ENCODE measurements around the gene GCN1. TPM values are rescaled to one million over a fixed set of nuclear protein-coding genes. Genes with fewer than 3 reads are reported as not detected.

GCN1 gene
- total RNA-seq, 1 donor from 2014 or later = 123 TPM

- no peaks in the 10 kb centered on the region for H3K9me3 Mint-ChIP-seq (ENCODE audit: unreplicated experiment)
Observed at GRCh38 chr12:120206228-120206627, 11.7 kb upstream of the GCN1 start.

GRCh38 chr12:120204171-120204570, 9.7 kb upstream of the GCN1 start:
- FAIRE-seq (no peak), DNase-seq (ENCODE audit: low read depth) (no peak)
- Mint-ChIP-seq H3K27me3 (ENCODE audit: low read depth, unreplicated experiment) (no peaks in the 10 kb centered on the region), H3K27ac (ENCODE audit: unreplicated experiment) (no peak overlapping the region), H3K9me3 (ENCODE audit: unreplicated experiment) (no peaks in the 10 kb centered on the region), H3K36me3 (ENCODE audit: low read depth, unreplicated experiment) (peaks cover 7% of the 10 kb centered on the region), H3K4me3 (ENCODE audit: unreplicated experiment) (no peak overlapping the region), H3K4me1 (ENCODE audit: low read depth, unreplicated experiment) (peaks cover 5% of the 10 kb centered on the region)
- peaks cover 11% of the 10 kb centered on the region for H3K4me1 ChIP-seq (ENCODE audit: insufficient read depth, low read length)
- H3K9ac ChIP-seq (ENCODE audit: low read length) = no peak overlapping the region
- H3K27ac ChIP-seq (ENCODE audit: low read depth, low read length) = no peak overlapping the region
- H4K20me1 ChIP-seq (ENCODE audit: insufficient read depth, low read length) = peaks cover 16% of the 10 kb centered on the region
- H3K4me2 ChIP-seq (ENCODE audit: low read length) = no peak overlapping the region
- H2AFZ ChIP-seq (ENCODE audit: low read depth, low read length) = no peak overlapping the region
- no peak for TF ChIP-seq CTCF (IDR thresholded peaks at IDR 0.05; ENCODE audit: insufficient read depth, low read depth, low read length)
- TF ChIP-seq EZH2 (IDR thresholded peaks at IDR 0.05; ENCODE audit: insufficient read depth, low read length) = no peak
- H3K4me3 ChIP-seq (ENCODE audit: insufficient read depth, low read depth, low read length) = no peak overlapping the region
- H3K79me2 ChIP-seq (ENCODE audit: insufficient read depth, low read length) = peaks cover 18% of the 10 kb centered on the region
- no peaks in the 10 kb centered on the region for H3K27me3 ChIP-seq (ENCODE audit: insufficient read depth, low read length)
- H3K36me3 ChIP-seq (ENCODE audit: insufficient read depth, low read length) = peaks cover 9% of the 10 kb centered on the region
- H3K9me3 ChIP-seq (ENCODE audit: insufficient read depth, low read depth, low read length) = no peaks in the 10 kb centered on the region

More at GRCh38 chr12:120206228-120206627, 11.7 kb upstream of the GCN1 start:
- Histone ChIP-seq H3K4me1 (ENCODE audit: insufficient read depth, low read length) (peaks cover 4% of the 10 kb centered on the region), H3K9me3 (ENCODE audit: insufficient read depth, low read depth, low read length) (no peaks in the 10 kb centered on the region), H4K20me1 (ENCODE audit: insufficient read depth, low read length) (no peaks in the 10 kb centered on the region), H3K27ac (ENCODE audit: low read depth, low read length) (no peak overlapping the region), H3K79me2 (ENCODE audit: insufficient read depth, low read length) (no peaks in the 10 kb centered on the region), H2AFZ (ENCODE audit: low read depth, low read length) (no peak overlapping the region), H3K4me3 (ENCODE audit: insufficient read depth, low read depth, low read length) (no peak overlapping the region), H3K36me3 (ENCODE audit: insufficient read depth, low read length) (peaks cover 5% of the 10 kb centered on the region), H3K4me2 (ENCODE audit: low read length) (no peak overlapping the region), H3K27me3 (ENCODE audit: insufficient read depth, low read length) (no peaks in the 10 kb centered on the region), H3K9ac (ENCODE audit: low read length) (no peak overlapping the region)
- Mint-ChIP-seq H3K4me3 (ENCODE audit: unreplicated experiment) (no peak overlapping the region), H3K27ac (ENCODE audit: unreplicated experiment) (no peak overlapping the region), H3K4me1 (ENCODE audit: low read depth, unreplicated experiment) (no peaks in the 10 kb centered on the region), H3K27me3 (ENCODE audit: low read depth, unreplicated experiment) (no peaks in the 10 kb centered on the region), H3K36me3 (ENCODE audit: low read depth, unreplicated experiment) (peaks cover 5% of the 10 kb centered on the region)
- DNase-seq (ENCODE audit: low read depth) (no peak), FAIRE-seq (no peak)
- TF ChIP-seq EZH2 (IDR thresholded peaks at IDR 0.05; ENCODE audit: insufficient read depth, low read length) (no peak), CTCF (IDR thresholded peaks at IDR 0.05; ENCODE audit: insufficient read depth, low read depth, low read length) (no peak)

- Mint-ChIP-seq H3K27me3 (ENCODE audit: low read depth, unreplicated experiment) (no peaks in the 10 kb centered on the region), H3K9me3 (ENCODE audit: unreplicated experiment) (no peaks in the 10 kb centered on the region), H3K36me3 (ENCODE audit: low read depth, unreplicated experiment) (peaks cover 13% of the 10 kb centered on the region), H3K4me3 (ENCODE audit: unreplicated experiment) (peak overlapping the region; percentile 98), H3K4me1 (ENCODE audit: low read depth, unreplicated experiment) (peaks cover 26% of the 10 kb centered on the region), H3K27ac (ENCODE audit: unreplicated experiment) (peak overlapping the region; percentile 98)
- peak overlapping the region; percentile 98 for H3K9ac ChIP-seq (ENCODE audit: low read length)
- FAIRE-seq (no peak), DNase-seq (ENCODE audit: low read depth) (no peak)
- H4K20me1 ChIP-seq (ENCODE audit: insufficient read depth, low read length) = peaks cover 44% of the 10 kb centered on the region
- H2AFZ ChIP-seq (ENCODE audit: low read depth, low read length) = no peak overlapping the region
- H3K27me3 ChIP-seq (ENCODE audit: insufficient read depth, low read length) = no peaks in the 10 kb centered on the region
- TF ChIP-seq EZH2 (IDR thresholded peaks at IDR 0.05; ENCODE audit: insufficient read depth, low read length) (no peak), CTCF (IDR thresholded peaks at IDR 0.05; ENCODE audit: insufficient read depth, low read depth, low read length) (no peak)
- H3K4me3 ChIP-seq (ENCODE audit: insufficient read depth, low read depth, low read length) = peak overlapping the region; percentile 99
- peaks cover 38% of the 10 kb centered on the region for H3K36me3 ChIP-seq (ENCODE audit: insufficient read depth, low read length)
- H3K9me3 ChIP-seq (ENCODE audit: insufficient read depth, low read depth, low read length) = no peaks in the 10 kb centered on the region
- H3K4me1 ChIP-seq (ENCODE audit: insufficient read depth, low read length) = peaks cover 29% of the 10 kb centered on the region
- peak overlapping the region; percentile 94 for H3K4me2 ChIP-seq (ENCODE audit: low read length)
- H3K27ac ChIP-seq (ENCODE audit: low read depth, low read length) = peak overlapping the region; percentile 72
- peaks cover 46% of the 10 kb centered on the region for H3K79me2 ChIP-seq (ENCODE audit: insufficient read depth, low read length)
Observed at GRCh38 chr12:120200364-120200800, 5.9 kb upstream of the GCN1 start.
